ENCODE results near the gene COPE.
"Not testable (repeated sequence)": the region's sequence is repeated elsewhere in the genome, so short reads cannot be mapped to it uniquely, and the experiment has no call there.

Gene COPE

DNA sequence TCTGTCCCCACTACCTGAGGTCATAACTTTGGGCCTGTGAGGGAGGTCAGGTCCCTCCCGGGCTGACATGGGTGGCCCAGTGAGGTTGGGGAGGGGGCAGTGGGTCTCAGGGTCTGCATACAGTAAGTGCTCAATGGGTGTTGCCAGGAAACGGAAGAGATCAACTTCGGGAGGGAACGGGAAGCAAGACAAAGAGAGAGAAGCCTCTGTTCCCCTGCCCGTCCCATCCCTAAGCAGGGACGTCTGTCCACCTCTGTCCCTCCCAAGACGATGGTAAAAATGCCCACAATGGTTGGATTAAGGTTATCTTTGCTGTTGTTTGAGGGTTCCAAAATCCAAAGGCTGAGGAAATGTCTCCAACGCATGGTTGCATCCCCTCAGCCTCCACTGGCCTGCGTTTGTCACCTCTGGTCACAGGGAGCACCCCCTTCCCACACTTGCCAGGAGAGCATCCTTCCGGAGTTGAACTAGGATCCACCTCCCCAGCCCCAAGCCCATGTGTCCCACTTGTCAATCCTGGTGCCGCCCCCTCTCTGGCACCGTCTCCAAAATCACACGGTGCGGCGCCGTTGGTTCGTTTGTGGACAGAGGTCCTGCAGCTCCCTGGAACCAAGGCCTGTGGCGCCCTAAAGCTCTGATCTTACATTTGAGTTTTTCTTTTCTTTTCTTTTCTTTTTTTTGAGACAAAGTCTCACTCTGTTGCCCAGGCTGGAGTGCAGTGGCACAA is 22.6 kb upstream of the COPE start:
- no peak overlapping the region for H3K27ac ChIP-seq
- DNase-seq (ENCODE audit: low read depth, low spot score) = no peak

DNA sequence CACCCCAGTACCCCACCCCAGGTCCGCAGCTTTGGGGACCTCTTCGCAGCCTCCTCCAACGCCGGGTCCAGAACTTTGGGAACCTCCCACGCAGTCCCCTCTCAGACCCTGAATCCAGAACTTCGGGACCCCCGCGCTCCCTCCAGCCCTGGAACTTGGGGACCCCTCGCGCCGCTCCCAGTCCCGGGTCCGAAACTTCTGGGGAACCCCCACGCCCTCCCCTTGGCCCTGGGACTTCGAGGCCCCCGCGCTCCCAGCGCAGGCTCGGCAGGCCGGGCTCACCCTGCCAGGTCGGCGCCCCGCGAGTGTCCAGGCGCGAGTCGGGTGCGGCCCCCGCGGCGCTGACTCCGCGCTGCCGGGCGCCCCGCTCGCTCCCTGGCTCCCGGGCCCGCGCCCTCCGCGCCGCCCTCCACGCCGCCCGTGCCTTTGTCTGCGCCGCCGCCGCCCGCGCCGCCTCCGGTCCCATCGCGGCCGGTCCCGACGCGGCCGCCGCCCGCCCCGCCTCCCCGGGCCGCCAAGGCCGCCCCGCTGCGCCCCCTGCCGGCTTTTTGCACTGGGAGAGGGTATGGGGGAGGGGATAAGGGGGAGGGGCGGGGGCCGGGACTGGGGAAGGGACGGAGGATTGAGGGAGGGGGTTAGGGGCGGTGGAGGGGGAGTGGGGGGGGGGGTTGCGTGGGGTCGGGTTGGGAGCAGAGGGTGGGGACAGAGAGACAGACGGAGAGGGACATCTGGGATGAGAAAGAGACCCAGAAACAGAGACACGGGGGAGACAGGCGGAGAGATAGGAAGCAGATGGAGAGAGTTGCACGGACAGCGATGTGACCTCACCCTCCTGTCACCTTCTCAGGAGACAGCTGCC is 21.8 kb upstream of the COPE start, which contains the start of gene HOMER3:
Gene HOMER3, minus strand, starts transcription at position 449 of the 859 bp plus-strand sequence. CDS start 2,235 bp downstream, outside the sequence.
- H3K27ac ChIP-seq = peak within 1 kb of the TSS; percentile 83
- DNase-seq (ENCODE audit: low read depth, low spot score) = no peak

DNA sequence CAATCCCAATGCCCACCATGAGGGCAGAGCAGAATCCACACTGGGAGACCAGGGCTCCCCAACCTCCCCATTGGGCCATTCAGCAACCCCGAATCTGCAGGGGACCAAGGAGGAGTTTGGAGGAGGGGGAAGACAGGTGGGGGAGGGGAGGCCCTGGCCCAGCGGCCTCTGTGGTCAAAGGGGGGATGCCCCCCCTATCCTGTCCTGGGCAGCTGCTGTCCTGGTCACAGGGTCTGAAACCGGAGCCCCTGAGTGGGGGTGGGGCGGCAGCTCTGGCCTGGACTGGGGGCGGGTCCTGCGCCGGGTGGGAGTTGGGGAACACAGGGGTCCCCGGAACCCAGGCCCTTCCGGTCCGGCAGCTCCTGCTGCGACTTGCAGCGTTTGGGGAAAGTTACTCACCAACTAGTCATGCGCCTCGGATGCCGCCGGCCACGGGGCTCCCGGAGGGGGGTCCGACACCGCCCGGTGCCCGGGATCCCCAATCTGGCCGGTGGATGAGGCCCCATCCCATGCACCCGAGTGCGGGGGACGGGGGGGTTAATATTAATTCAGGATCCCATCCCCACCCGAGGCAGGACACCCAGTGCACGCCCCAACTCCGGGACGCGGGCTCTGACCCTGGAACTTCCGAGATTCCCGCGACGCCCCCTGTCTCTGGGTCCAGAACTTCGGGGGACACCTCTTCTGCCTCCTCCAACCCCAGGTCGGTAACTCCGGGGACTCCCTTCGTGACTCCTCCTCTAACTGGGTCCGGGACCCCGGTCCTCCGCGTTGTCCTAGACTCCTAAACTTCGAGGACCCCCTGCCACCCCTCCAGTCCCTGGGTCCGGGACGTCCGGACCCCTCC is 21.0 kb upstream of the COPE start:
- no peak for DNase-seq (ENCODE audit: low read depth, low spot score)
- H3K27ac ChIP-seq = peak overlapping the region; percentile 83

DNA sequence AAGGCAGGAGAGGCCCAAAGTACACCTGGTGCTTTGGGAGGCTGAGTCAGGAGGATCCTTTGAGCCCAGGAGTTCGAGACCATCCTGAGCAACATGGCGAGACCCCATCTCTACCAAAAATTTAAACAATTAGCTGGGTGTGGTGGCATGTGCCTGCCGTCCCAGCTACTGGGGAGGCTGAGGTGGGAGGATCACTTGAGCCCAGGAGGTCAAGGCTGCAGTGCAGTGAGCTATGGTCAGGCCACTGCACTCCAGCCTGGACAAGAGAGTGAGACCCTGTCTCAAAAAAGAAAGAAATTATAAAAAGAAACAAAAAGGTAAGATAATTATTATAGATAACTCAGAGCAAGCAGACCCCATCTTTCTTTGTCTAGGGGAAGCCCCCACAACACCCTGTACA is 20.0 kb upstream of the COPE start:
- H3K27ac ChIP-seq = peak overlapping the region; percentile 83
- no peak for DNase-seq (ENCODE audit: low read depth, low spot score)

DNA sequence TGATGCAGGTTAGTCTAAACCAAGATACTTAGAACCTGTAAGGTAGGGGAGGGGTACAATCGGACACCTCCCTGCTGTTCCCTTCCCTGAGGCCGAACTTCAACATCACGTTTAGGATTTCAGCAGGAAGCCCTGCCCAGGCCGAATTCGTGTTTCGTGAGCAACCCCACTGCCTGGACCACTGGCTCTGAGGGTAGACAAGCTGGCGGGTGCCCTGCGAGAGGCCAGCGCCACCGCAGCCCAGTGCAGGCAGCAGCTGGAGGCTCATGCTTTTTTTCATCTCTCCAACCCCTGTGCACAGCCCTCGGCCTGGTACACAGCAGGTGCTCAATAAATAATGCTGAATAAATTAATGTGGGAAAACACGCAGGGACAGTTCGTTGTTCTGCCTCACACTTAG is 14.1 kb upstream of the COPE start:
- no peak for DNase-seq (ENCODE audit: low read depth, low spot score)
- no peak overlapping the region for H3K27ac ChIP-seq

DNA sequence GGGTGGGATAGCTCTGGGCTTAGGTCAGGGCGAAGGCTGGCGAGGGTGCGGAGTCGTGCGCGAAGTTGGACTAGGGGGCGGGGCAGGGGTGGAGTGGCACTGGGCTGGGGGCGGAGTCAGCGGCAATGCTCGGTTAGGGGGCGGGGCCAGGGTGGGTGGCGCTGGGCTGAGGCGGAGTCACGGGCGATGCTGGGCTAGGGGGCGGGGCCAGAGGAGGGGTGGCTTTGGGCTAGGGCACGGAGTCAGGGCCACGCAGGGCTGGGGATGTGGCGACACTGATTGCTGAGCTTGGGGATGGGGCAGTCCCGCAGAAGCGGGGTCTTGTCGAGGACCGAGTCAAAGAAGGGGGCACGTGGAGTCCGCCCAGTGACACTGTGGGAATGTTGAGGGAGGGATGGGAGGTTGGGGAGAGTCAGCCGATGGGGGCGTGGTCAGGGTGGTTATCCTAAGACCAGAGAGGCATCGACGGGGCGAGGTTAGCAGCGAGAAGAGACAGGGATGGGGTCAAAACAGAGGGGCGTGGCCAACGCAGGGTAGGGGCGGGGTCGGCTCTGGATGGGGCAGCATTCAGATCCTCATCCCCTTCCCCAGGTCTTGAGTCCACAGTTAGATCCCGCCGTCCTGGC is 13.1 kb upstream of the COPE start:
- DNase-seq (ENCODE audit: low read depth, low spot score) = no peak
- H3K27ac ChIP-seq = no peak overlapping the region

DNA sequence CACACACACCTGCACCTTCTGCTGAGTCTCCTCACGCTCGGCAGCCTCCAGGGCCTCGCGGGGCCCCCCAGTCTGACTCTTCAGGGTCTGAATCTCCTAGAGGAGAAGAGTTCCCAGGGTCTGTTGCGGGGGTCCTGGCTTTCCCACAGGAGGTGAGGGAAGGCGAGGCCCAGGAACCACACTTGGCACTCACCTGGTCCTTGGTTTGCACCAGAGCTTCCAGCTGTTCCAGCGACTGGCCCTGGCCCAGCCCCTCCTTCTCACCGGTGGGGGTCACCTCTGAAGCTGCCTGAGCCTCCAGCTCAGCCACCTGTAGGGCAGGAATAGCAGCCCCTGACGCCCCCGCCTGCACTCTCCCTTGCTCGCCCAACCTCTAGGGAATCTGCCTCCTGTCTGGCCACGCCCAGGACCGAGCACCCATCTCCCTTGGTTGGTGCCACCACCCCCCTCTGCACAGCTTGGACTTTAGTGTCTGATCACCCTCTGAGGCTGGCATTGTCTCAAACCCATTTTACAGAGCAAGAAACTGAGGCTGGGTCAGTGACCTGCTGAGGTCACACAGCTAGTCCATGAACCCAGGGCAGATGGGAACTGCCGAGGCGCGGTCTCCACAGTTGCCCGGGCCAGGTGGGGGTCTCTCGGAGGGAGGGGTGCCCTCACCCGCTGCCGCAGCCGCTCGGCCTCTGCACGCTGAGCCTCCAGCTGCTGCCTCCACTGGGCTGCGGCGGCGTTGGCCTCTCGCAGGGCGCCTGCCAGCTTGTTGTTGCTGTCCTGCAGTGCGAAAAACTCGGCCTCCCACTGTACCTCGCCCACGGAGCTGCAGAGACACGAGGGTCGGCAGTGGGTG is 12.4 kb upstream of the COPE start:
- H3K27ac ChIP-seq = no peak overlapping the region
- no peak for DNase-seq (ENCODE audit: low read depth, low spot score)

DNA sequence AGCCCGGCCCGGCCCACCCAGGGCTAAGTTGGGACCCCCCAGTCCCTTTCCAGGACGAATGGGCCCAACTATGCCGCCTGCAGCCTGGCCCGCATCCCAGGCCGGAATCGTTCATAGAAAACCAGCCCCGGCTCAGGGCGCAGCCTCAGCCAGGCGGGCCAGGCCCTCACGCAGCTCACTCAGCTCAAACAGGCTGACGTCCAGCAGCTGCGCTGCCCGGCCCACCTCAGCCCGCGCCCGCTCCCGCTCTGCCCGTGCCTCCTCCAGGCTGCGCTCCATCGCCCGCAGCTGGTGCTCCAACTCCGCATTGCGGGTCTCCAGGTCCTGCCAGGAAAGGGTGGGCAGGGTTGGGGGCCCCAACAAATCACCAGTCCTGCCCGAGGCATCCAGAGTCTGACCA is 10.1 kb upstream of the COPE start:
- DNase-seq (ENCODE audit: low read depth, low spot score) = no peak
- no peak overlapping the region for H3K27ac ChIP-seq

DNA sequence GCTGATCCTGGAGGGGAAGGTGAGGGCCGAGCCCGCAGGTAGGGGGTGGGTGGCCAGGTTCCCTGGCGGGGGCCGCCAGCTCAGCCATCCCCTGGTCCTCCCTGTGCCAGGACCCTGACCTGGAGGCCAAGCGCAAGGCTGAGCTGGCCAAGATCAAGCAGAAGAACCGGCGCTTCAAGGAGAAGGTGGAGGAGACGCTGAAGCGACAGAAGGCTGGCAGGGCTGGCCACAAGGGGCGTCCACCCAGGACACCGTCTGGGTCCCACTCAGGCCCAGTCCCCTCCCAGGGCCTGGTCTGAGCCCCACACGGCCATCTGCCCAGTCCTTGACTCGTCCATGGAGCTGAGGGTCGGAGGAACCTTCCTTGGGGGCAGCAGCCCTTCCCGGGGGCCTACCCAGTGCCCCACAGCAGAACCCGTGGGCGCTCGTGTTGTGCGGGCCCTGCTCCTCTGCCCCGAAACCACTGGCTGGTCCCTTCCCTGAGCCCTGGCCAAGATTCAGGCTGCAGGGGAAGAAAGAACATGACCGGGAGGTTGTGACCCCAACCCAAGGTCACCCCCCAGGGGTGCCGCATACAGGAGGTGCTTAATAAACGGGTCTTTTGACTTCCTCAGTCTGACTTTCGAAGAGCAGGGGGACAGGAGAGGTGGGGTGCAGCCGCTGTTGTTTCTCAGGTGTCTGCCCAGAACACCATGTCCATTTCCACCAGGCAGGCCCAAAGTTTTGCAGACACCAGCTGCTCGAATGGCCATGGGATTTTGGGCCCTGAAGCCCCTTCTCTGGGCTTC is 9.0 kb upstream of the COPE start:
- DNase-seq (ENCODE audit: low read depth, low spot score) = no peak
- no peak overlapping the region for H3K27ac ChIP-seq

DNA sequence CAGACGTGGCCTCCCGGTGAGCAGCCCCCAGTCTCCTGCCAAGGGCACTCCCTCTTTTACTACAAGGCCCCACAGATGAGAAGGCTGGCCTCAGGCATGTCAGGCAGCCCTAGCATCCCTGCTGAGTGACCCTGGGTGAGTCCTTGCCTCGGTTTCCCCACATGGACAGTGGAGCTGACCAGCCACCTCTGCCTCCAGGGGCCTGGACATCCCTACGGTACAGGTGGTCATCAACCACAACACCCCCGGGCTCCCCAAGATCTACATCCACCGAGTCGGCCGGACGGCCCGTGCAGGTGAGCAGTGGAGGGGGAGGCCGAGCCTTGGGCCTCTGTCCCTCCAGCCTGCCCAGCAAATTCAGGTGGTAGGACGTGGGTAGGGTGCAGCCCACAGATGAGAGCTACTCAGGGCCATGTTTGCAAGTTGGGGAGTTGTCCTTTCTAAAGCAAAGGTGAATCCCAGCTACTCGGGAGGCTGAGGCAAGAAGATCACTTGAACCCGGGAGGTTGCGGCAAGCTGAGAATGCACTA is 5.6 kb upstream of the COPE start:
- no peak overlapping the region for H3K27ac ChIP-seq
- no peak for DNase-seq (ENCODE audit: low read depth, low spot score)

DNA sequence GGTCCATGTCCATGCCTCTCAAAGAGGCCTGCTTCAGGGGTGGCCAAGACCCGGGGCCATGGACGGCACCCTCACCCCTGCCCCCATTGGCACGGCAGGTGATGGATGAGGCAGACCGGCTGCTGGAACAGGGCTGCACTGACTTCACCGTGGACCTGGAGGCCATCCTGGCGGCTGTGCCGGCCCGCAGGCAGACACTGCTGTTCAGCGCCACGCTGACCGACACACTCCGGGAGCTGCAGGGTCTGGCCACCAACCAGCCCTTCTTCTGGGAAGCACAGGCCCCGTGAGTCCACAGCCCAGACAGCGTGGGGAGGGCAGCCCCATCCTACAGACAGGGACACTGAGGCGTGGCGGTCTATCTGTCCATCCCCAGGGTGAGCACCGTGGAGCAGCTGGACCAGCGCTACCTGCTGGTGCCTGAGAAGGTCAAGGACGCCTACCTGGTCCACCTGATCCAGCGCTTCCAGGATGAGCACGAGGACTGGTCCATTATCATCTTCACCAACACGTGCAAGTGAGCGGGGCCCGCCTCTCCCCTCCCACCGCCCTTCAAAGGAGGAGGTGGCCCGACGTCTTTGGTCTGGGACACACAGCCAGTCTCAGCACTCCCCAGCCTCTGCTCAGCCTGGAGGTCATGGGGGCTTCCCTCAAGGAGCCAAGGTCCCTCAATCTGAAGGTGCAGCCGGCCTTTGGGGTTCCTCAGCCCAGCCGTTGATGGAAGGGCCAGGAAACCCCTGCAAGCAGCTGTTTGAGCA is 3.2 kb upstream of the COPE start:
- no peak overlapping the region for H3K27ac ChIP-seq
- DNase-seq (ENCODE audit: low read depth, low spot score) = no peak

DNA sequence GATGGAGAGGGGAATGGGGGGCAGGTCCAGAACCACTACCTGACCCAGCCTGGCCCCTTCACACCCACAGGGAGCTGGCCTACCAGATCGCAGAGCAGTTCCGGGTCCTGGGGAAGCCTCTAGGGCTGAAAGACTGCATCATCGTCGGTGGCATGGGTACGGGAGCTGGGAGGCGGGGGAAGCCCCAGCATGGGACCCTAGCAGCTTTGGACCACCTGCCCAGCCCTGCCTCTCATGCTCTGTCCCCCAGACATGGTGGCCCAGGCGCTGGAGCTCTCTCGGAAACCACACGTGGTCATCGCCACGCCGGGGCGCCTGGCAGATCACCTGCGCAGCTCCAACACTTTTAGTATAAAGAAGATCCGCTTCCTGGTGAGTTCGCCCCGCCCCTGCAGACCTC is 2.4 kb upstream of the COPE start:
- DNase-seq (ENCODE audit: low read depth, low spot score) = no peak
- H3K27ac ChIP-seq = no peak overlapping the region

DNA sequence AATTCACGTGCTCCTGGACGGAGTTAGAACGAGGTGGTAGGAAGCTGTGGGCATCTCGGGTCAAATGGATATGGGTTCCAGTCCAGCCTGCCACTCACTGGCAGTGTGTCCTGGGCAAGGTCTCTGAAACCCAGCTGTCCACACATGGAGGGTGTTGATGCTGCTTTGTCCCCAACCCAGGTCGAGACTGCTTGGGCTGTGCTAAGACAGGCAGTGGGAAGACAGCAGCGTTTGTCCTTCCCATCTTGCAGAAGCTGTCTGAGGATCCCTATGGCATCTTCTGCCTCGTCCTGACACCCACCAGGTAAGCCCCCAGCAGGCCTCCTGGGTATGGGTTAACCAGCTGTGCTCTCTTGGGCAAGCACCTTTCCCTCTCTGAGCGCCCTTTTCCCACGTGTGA is 1.2 kb upstream of the COPE start:
- peak overlapping the region; percentile 85 for H3K27ac ChIP-seq
- no peak for DNase-seq (ENCODE audit: low read depth, low spot score)

DNA sequence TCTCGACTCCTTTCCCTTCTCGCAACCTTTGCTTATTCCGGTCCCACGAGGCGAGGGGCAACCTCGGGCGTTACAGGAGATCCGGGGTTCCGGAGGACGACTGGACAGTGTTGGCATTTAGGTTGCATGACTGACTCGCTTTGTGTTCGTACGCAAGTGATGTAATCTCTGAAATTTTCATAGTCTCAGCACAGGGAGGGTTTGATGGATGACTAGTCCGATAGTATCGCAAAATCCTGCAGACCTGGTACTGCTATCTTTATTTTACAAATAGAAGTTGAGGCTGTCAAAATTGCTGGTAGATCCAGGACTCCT is 670 bp upstream of the COPE start:
- H3K27ac ChIP-seq = peak overlapping the region; percentile 85
- DNase-seq (ENCODE audit: low read depth, low spot score) = no peak

DNA sequence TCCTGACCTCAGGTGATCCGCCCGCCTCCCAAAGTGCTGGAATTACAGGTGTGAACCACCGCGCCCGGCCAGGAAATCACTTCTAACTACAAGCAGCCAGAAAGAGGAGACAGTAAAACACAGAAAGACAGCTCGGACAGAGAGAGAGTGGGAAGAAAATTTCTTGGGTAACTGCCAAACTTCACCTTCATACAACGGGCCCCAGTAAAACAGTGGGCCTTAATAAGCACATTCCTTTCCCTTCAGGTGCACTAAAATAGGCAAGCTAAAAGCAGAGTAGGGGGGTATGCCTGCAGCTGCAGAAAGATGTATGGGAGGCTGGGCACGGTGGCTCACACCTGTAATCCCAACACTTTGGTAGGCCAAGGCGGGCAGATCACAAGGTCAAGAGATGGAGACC is 1.6 kb downstream of the COPE start:
- not testable (repeated sequence) for DNase-seq (ENCODE audit: low read depth, low spot score); H3K27ac ChIP-seq

DNA sequence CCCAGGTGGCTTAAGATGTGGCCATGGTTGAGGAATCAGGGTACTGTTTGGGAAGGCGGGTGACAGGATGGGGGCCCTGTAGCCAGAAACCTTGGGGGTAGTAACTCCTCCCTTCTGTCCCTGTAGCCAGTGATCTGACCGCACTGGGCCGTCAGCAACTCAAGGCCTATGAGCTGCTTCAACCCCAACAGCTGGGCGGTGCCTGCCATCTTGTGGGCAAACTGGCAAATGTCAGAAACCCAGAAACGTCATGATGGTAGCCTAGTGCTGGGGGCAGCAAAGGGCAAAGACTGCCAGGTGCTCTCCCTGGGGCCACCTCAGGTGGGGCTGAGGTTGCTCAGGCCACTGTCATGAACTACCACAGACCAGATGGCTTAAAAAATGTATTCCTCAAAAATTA is 3.5 kb downstream of the COPE start:
- H3K27ac ChIP-seq = no peak overlapping the region
- DNase-seq (ENCODE audit: low read depth, low spot score) = peak; percentile 10

DNA sequence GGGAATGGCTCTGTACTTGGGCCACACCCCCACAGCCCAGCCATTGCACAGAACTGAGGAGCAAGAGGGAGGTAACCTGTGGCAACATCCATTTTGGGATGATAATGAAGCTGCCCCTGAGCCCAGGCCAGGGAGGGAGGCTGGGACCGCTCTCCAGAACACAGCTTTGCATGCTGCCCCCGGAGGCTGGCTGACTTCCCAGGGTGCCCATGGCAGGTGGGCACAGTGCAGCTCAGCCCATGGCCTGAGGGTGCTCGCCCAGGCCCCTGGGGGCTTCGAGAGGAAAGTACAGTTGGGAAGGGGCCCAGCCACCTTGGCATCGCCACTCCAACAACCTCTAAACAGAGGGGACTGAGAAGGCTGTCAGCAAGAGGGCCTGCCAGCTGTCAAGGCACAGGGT is 5.7 kb downstream of the COPE start:
- no peak for DNase-seq (ENCODE audit: low read depth, low spot score)
- no peak overlapping the region for H3K27ac ChIP-seq

DNA sequence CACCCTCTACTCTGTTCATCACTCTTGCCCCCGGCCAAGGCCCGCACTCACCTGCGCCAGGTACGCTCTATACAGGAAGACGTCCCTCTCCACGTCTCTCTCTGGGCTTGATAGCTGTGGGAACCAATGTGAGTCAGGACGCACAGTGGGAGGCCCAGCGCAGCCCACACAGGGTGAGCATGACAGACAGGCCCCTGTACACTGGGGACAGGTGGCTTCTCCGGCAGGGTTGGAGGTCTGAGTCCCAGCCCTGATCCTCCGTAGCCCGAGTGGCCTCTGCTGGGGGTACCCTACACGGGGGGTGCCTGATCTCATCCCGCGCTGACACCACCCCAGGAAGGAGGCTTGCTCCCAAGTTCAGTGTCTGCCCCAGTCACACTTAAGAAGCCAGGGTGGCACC is 6.3 kb downstream of the COPE start:
- no peak overlapping the region for H3K27ac ChIP-seq
- no peak for DNase-seq (ENCODE audit: low read depth, low spot score)

All from epithelial cell of prostate (primary cell).